Endometrium (tissue), 2 donors: ENCODE results near the gene PHIP.

Experiments
- FAIRE-seq: peaks from 2 replicates; lab custom pipeline; 2012; peaks lifted over from hg19 to GRCh38; lab: Jason Lieb, UNC
- donor health status: control.
- donor health status: control.

The PHIP gene

GRCh38 chr6:79009819-79010218 lies 68.2 kb downstream of the PHIP start:
- FAIRE-seq, result no peak

DNA sequence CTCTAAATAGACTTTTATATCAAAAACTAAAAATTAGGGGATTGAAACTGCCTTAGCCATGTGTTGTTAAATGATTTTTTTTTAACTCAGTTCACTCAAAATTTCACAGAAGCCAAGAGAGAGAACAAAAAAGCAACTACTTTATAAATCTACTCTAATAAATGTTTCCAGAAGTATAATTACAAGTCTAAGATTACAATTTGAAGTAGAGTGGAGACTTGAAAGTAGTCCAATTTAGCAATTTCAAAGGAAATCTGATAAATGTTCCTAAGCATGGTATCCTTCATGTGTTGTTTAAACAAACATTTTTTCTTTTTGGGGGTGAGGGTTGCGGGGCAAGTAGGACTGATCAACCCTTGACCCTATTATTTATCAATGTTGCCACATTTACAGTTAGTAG lies 72.6 kb downstream of the PHIP start:
- FAIRE-seq, result peak; percentile 71

GRCh38 chr6:79005024-79005423 lies 73.0 kb downstream of the PHIP start:
- no peak for FAIRE-seq

GRCh38 chr6:79004239-79004638 lies 73.8 kb downstream of the PHIP start:
- no peak for FAIRE-seq

DNA sequence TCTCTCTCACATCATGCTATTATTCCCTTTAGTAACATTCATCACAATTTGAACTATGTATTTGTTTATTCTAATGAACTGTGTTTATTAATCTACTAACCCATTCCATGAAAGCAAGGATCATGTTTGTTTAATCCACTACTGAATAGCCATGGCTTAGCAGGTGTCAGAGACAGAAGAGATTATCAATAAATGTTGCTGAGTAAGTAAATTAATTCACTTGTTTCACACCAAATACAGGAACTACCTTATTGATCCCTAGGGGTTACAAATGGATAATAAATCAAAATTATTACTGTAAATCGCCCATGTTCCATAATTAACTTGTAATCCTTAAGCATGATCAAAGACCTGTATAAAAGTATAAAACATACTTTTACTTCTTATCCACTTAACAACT lies 76.6 kb downstream of the PHIP start:
- no peak for FAIRE-seq

DNA sequence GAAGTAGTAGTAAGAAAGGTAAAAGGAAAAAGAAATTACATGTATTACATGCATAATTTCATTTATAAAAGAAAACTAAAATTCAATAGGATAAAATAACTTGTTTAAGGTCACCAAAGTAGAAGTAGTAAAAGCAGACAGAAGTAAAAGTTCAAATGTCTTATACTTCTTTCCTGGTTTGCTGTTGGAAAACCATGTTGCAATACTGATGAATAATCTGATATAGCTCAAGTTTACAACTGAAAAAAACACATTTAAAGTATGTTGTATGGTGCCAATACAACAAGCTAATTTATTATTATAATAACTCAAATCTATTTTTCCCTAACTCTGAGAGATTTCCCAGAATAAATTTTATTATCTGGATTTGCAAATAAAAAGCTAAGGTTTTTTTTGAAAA lies 78.3 kb downstream of the PHIP start:
- FAIRE-seq, result no peak

GRCh38 chr6:78995946-78996345 lies 82.1 kb downstream of the PHIP start:
- no peak for FAIRE-seq

DNA sequence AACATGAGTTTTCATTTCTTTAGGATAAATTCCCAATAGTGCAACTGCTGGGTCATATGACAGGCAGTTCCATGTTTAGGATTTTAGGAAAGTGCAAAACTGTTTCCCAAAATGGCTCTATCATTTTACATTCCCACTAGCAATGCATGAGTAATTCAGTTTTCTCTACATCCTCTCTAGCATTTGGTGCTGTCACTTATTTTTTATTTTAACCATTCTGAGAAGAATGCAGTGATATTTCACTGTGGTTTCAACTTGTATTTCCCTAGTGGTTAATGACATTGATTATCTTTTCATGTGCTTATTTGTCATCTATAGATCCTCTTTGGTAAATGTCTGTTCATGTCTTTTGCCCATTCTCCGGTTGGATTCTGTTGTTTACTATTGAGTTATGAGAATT lies 82.7 kb downstream of the PHIP start:
- FAIRE-seq, result no peak

GRCh38 chr6:78993955-78994354 lies 84.1 kb downstream of the PHIP start:
- no peak for FAIRE-seq

GRCh38 chr6:78989191-78989590 lies 88.9 kb downstream of the PHIP start:
- no peak for FAIRE-seq

DNA sequence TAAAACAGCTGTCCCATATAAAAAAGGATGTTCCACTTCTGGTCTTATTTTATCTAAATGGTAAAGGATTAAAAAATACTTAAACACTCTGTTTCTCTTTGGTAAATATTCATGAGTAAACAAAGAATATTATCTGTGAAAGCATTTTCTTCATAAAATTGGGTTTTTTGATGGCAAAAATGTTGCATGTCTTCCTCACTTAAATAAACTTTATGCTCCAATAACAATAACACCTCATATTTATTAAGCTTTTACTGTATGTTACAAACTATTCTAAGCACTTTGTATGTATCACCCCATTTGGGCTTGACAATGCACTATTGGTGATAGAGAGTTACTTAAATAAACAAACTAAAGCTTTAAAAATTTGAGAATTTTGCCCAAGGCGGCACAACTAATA lies 91.9 kb downstream of the PHIP start:
- FAIRE-seq, result no peak

DNA sequence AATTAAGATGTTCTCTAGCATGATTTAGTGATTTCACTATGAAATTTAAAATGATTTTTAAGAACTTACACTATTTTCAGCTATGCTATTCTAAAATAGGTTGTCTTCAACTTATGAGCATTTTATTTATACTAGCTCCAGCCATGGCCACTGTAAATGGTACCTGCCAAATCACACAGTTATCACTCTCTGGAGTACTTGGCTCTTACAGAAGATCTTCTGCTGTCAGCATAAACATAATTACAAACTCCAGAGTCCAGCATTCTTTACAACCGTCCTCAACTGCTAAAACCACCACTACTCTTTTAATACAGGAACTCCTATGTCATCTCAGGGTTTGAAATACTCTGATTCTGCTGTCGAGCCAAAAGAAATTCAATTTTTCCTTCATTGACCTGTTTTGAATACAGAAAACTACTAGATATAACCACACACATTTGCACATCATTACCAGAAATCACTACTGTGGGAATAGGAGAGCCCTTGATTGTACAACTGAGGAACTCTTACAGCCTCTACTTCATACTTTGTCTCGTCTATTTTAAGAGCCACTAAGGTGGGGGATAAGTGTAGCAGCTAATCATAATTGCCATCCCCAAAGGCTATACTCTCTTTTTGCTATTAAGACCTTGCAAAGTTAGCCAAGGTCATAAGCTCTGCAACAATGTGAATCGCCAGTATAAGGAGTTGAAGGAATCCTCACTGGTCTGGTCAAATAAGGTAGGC lies 93.7 kb downstream of the PHIP start:
- no peak for FAIRE-seq

- no peak for FAIRE-seq
These were observed 110.9 kb downstream of the PHIP start for GRCh38 chr6:78967191-78967590.

- no peak for FAIRE-seq
These were observed 111.5 kb downstream of the PHIP start for GRCh38 chr6:78966542-78966941.

DNA sequence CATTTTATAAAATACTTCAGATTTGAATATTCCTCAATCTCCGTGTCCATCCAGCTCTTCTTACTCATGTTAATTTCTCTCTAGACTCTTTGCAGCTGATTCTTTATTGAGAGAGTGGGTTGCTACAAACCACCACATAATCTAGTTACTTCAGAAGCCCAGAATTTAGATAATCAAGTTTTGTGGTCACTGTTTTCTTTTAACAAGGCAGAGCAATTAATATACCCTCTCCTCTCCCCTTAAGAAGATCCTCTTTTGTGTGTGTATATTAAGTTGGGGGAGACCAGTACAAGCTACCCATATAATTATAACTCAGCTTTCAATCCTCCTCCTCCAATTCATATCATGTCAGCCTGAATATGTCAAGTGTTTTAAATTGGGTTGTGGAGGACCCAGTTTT lies 115.6 kb downstream of the PHIP start:
- no peak for FAIRE-seq

- peak; percentile 18 for FAIRE-seq
These were observed 123.3 kb downstream of the PHIP start for GRCh38 chr6:78954740-78955139.

DNA sequence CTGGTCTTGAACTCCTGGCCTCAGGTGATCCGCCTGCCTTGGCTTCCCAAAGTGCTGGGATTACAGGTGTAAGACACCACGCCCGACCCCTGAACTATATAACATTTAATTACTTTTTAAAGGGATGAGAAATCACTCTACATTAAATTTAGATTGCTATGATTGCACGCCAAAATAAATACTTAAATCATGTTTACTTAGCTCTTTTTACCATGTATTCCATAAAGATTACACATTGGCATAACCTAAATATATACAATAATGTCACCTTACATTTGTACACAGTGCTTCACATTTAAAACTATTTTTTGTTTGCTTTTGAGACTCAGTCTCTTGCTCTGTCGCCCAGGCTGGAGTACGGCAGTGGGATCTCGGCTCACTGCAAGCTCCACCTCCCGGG lies 124.3 kb downstream of the PHIP start:
- FAIRE-seq, result no peak

GRCh38 chr6:78952362-78952761 lies 125.7 kb downstream of the PHIP start:
- no peak for FAIRE-seq

DNA sequence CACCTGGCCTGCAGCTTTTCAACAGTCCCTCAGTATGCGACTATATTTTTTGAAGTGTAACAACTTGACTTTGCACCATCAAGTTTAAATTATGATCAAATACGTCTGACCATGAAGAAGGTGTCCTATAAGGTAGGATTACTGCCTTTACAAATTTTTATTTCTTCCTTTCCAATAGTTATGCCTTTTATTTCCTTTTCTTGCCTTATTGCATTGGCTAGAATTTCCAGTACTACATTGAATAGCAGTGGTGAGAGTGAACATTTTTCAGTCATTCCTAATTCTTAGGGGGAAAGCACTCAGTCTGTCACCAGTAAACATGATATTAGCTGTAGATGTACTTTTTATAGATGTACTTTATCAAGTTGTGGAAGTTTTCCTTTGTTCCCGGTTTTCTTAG lies 129.3 kb downstream of the PHIP start:
- FAIRE-seq, result no peak

DNA sequence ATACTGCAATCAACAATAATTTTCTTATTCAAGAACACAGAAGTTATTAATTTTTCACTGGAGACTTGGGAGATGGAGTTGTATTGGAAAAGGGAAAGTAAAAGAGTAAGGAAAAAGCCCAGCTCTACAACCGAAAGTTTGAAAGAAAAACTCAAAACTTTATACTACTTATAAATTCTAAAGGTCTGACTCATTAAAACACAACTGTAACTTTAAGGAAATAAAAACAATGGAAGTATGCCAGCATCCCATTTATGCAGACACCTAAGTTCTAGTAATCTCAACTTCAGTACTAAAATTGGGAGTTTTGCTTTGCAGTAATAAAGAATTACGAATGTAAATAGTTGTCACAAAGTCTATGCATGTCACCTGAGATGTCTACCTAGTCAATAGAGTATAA lies 130.1 kb downstream of the PHIP start:
- peak; percentile 82 for FAIRE-seq

GRCh38 chr6:78947529-78947928 lies 130.5 kb downstream of the PHIP start:
- no peak for FAIRE-seq

GRCh38 chr6:78942446-78942845 lies 135.6 kb downstream of the PHIP start:
- no peak for FAIRE-seq

- FAIRE-seq, result no peak
These were observed 141.5 kb downstream of the PHIP start for GRCh38 chr6:78936515-78936914.

GRCh38 chr6:78935553-78935952 lies 142.5 kb downstream of the PHIP start:
- no peak for FAIRE-seq

DNA sequence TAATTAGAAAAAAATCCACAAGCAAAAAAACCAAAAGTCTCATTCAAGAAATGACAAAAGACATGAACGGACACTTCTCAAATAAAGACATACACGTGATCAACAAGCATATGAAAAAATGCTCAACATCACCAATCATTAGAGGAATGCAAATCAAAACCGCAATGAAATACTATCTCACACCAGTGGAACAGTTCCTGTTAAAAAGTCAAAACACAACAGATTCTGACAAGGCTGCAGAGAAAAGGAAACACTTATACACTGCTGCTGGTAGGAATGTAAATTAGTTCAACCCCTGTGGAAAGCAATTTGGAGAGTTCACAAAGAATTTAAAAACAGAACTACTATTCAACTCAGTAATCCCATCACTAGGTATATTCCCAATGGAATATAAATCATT lies 152.7 kb downstream of the PHIP start:
- no peak for FAIRE-seq
